T-helper 2 cell treated with Interferon-gamma antibody and Interleukin-4, amounts not matched to agents 100 ng/mL and 5 ng/mL, for 36 hours (primary cell): ENCODE results near the gene TINAGL1. TPM values are rescaled to one million over a fixed set of nuclear protein-coding genes. Genes with fewer than 3 reads are reported as not detected.

Source experiments
- intact Hi-C: fragments of 100-400 bp; cut with micrococcal nuclease; formaldehyde crosslinking; loops from one replicate; pipeline ENCODE4 v1.15.1; 2023
- total RNA-seq: library from RNA; stranded (reverse); gene quantifications from 2 replicates; pipeline ENCODE4 v1.2.3, GENCODE V29; 2022

TINAGL1 gene
- not detected in 2 replicates for total RNA-seq

- intact Hi-C loops = no loop called here
These were observed at the start of gene TINAGL1 for GRCh38 chr1:31576201-31576669. Gene TINAGL1, plus strand, starts transcription at chr1:31576515. Its CDS starts 634 bp downstream, at chr1:31577149.

GRCh38 chr1:31529999-31530684 lies 46.2 kb upstream of the TINAGL1 start:
- intact Hi-C loops = no loop called here

GRCh38 chr1:31531177-31531999 lies 44.9 kb upstream of the TINAGL1 start:
- intact Hi-C loops = no loop called here

GRCh38 chr1:31532173-31532572 lies 44.1 kb upstream of the TINAGL1 start:
- intact Hi-C loops = no loop called here

GRCh38 chr1:31535561-31535960 lies 40.8 kb upstream of the TINAGL1 start:
- intact Hi-C loops = no loop called here

- intact Hi-C loops = no loop called here
These were observed 37.0 kb upstream of the TINAGL1 start for GRCh38 chr1:31539329-31539728.

GRCh38 chr1:31541194-31541593 lies 35.1 kb upstream of the TINAGL1 start:
- intact Hi-C loops = no loop called here

- intact Hi-C loops = no loop called here
These were observed 30.3 kb upstream of the TINAGL1 start for GRCh38 chr1:31545927-31546540.

GRCh38 chr1:31548534-31548906 lies 27.8 kb upstream of the TINAGL1 start:
- intact Hi-C loops = no loop called here

- intact Hi-C loops = loop anchor here (1.0 kb wide), 2 partner anchors 155 to 365 kb away; no protein-coding TSS in a partner anchor
These were observed 27.2 kb upstream of the TINAGL1 start for GRCh38 chr1:31548907-31549808.

GRCh38 chr1:31549809-31550620 lies 26.3 kb upstream of the TINAGL1 start:
- intact Hi-C loops = loop anchor here (1.0 kb wide), 2 partner anchors 156 to 366 kb away; no protein-coding TSS in a partner anchor

GRCh38 chr1:31551208-31551607 lies 25.1 kb upstream of the TINAGL1 start:
- intact Hi-C loops = no loop called here

GRCh38 chr1:31552489-31552888 lies 23.8 kb upstream of the TINAGL1 start:
- intact Hi-C loops = no loop called here

- intact Hi-C loops = no loop called here
These were observed 19.8 kb upstream of the TINAGL1 start for GRCh38 chr1:31556481-31557006.

GRCh38 chr1:31559715-31560114 lies 16.6 kb upstream of the TINAGL1 start:
- intact Hi-C loops = loop anchor here (5.0 kb wide), 1 partner anchor 228 kb away; no protein-coding TSS in a partner anchor

GRCh38 chr1:31560394-31560793 lies 15.9 kb upstream of the TINAGL1 start:
- intact Hi-C loops = loop anchor here (5.0 kb wide), 1 partner anchor 227 kb away; no protein-coding TSS in a partner anchor

- intact Hi-C loops = loop anchor here (5.0 kb wide), 1 partner anchor 224 kb away; no protein-coding TSS in a partner anchor
These were observed 13.5 kb upstream of the TINAGL1 start for GRCh38 chr1:31562707-31563360.

GRCh38 chr1:31564606-31564989 lies 11.7 kb upstream of the TINAGL1 start:
- intact Hi-C loops = loop anchor here (2.0 to 5.0 kb wide), 2 partner anchors 54 to 223 kb away; no protein-coding TSS in a partner anchor
